Measurements from ENCODE around the gene TLK1.

DNA sequence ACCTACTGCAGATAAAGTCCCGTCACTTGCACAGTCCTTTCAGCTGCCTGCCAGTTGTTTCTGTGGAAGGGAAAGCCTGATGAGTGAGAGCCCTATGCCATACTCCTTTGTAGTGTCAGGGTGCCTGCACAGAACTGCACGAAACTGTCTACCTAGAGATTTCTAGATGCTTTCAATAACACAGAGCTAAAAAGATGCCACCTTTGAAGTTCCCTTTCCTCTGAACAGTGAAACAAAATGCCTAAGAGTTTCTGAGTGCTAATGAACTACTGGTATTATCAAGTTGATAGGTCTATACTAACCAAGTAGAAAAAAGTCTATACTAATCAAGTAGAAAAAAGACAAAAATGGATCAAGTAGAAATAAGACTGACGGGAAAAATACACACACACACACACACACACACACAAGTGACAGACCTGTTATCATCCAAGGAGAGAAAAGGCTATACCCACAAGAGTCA, 79.0 kb downstream of the TLK1 start:
- TF ChIP-seq GATA2 (IDR thresholded peaks at IDR 0.05; ENCODE audit: low read depth, low read length) = no peak
- TF ChIP-seq GATA3 (IDR thresholded peaks at IDR 0.05; ENCODE audit: low read depth, low read length) = no peak
